Activated naive CD4-positive, alpha-beta T cell treated with anti-CD3 and anti-CD28 coated beads, Interleukin-2, amount 50 U/mL, for 24 hours (primary cell): ENCODE results near the gene MAP4.

Source experiments
- H3K27ac Mint-ChIP-seq: one replicate; pipeline ENCODE4 v1.8.0; 2021; ENCODE audit warnings: mild to moderate bottlenecking, mixed read lengths
- H3K27me3 Mint-ChIP-seq: one replicate; pipeline ENCODE4 v1.8.0; 2021; ENCODE audit warnings: mixed read lengths
- H3K36me3 Mint-ChIP-seq: one replicate; pipeline ENCODE4 v1.8.0; 2021; ENCODE audit warnings: mixed read lengths
- H3K4me1 Mint-ChIP-seq: one replicate; pipeline ENCODE4 v1.8.0; 2021; ENCODE audit warnings: mixed read lengths
- H3K4me3 Mint-ChIP-seq: one replicate; pipeline ENCODE4 v1.8.0; 2021; ENCODE audit warnings: mild to moderate bottlenecking, mixed read lengths
- H3K9me3 Mint-ChIP-seq: one replicate; pipeline ENCODE4 v1.8.0; 2021; ENCODE audit warnings: mixed read lengths

Gene MAP4

DNA sequence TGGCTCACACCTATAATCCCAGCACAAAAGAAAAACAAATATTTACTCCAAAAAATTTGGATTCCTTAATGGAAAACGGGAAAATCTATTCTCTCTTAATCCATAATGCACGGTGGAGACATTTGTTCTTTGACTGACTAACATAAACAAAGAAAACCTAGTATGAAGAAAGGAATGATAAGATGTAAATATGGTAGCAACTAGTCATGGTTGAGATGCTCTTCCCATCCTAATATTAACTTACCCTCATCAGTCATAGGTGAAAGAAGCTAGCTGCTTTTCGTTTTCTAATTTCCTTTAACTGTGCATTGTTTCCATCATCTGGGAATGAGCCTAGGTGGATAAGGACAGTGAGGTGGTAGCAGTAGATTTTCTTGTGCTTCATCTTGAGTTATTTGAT, 22.0 kb downstream of the MAP4 start:
- H3K36me3 Mint-ChIP-seq: peaks cover 8% of the 10 kb centered on the region
- no peaks in the 10 kb centered on the region for H3K27me3 Mint-ChIP-seq
- no peak overlapping the region for H3K27ac Mint-ChIP-seq
- H3K4me1 Mint-ChIP-seq: peaks cover 13% of the 10 kb centered on the region
- H3K4me3 Mint-ChIP-seq: no peak overlapping the region
- H3K9me3 Mint-ChIP-seq: no peaks in the 10 kb centered on the region

- Mint-ChIP-seq H3K9me3 (no peaks in the 10 kb centered on the region), H3K27me3 (no peaks in the 10 kb centered on the region), H3K27ac (no peak overlapping the region), H3K4me3 (no peak overlapping the region), H3K36me3 (peaks cover 6% of the 10 kb centered on the region), H3K4me1 (peaks cover 8% of the 10 kb centered on the region)
Measured at GRCh38 chr3:47991341-47991740, 24.9 kb downstream of the MAP4 start.

DNA sequence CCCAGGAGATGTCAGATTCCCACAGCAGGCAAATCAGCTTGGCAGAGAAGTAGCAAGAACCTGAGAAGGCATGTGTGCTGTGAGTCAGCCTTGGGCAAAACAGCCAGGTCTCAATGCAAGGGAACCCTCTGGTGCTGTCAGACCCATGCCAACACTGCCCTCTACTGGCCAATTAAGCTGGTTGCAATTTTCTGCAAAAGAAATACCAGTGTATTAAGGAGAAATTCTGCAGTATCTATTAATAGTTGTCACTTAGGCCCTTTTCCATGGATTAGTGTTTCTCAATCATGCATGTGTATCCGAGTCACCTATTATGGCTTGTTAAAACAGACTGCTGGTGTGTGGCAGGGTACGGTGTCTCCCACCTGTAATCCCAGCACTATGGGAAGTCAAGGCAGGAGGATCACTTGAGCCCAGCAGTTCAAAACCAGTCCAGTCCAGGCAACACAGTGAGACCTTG, 26.2 kb downstream of the MAP4 start:
- Mint-ChIP-seq H3K36me3 (peaks cover 6% of the 10 kb centered on the region), H3K27me3 (no peaks in the 10 kb centered on the region), H3K4me1 (peaks cover 8% of the 10 kb centered on the region), H3K27ac (no peak overlapping the region), H3K9me3 (no peaks in the 10 kb centered on the region), H3K4me3 (no peak overlapping the region)

DNA sequence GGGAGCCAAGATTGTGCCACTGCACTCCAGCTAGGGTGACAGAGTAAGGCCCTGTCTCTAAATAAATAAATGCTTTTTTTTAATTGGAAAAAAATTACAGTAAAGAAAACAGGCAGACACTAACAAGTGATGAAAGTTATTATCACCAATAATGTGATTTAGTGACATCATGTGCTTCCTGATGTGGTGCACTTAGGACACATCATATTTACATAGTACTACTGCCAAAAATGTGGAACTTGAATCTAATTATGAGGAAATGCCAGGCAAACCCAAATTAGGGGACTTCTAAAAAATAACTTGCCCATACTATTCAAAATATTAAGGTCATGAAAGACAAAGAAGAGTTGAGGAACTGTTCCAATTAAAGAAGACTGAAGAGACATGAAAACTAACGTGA, 30.8 kb downstream of the MAP4 start:
- H3K27ac Mint-ChIP-seq: no peak overlapping the region
- H3K4me3 Mint-ChIP-seq: no peak overlapping the region
- peaks cover 12% of the 10 kb centered on the region for H3K4me1 Mint-ChIP-seq
- H3K36me3 Mint-ChIP-seq: peaks cover 7% of the 10 kb centered on the region
- H3K9me3 Mint-ChIP-seq: no peaks in the 10 kb centered on the region
- no peaks in the 10 kb centered on the region for H3K27me3 Mint-ChIP-seq

DNA sequence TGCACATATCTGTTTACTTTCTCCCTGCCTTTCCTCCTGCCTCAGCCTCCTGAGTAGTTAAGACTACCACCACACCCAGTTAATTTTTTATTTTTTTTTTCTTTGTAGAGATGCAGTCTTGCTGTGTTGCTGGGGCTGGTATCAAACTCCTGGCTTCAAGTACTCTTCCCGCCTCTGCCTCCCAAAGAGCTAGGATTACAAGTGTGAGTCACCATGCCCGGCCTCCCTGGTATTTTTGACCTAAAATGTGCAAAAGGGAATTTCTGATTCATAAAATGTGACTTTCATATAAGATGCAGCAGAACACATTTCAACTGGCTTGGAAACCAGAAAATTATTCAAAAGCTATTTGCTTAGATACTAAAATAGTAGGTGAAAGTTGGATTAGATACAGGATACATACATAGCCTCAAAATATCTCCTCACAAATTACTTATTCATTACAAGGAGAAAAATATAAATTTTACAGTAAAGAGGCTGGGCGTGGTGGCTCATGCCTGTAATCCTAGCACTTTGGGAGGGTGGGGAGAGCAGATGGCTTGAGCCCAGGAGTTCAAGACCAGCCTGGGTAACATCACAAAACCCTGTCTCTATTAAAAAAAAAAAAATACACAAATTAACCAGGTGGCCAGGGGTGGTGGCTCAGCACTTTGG, 32.0 kb downstream of the MAP4 start:
- no peaks in the 10 kb centered on the region for H3K9me3 Mint-ChIP-seq
- H3K4me3 Mint-ChIP-seq: no peak overlapping the region
- peaks cover 4% of the 10 kb centered on the region for H3K4me1 Mint-ChIP-seq
- peaks cover 7% of the 10 kb centered on the region for H3K36me3 Mint-ChIP-seq
- no peak overlapping the region for H3K27ac Mint-ChIP-seq
- H3K27me3 Mint-ChIP-seq: no peaks in the 10 kb centered on the region

- Mint-ChIP-seq H3K4me1 (peaks cover 4% of the 10 kb centered on the region), H3K4me3 (no peak overlapping the region), H3K36me3 (peaks cover 3% of the 10 kb centered on the region), H3K27ac (no peak overlapping the region), H3K27me3 (no peaks in the 10 kb centered on the region), H3K9me3 (no peaks in the 10 kb centered on the region)
Measured at GRCh38 chr3:47980795-47981194, 35.4 kb downstream of the MAP4 start.

DNA sequence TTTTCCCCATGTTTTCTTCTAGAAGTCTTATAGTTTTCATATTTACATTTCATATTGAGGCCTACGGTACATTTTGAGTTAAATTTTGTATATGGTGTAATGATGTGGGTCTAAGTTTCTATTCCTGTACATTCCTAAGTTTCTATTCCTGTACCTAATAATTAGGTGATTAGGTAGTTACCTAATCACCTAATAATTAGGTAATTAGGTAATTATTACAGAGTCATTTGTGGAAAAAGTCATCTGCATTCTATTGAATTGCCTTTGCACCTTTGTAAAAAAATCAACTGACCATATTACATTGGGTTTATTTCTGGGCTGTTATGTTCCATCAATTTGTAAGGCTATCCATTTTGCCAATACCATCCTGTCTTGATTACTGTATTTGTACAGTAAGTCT, 37.1 kb downstream of the MAP4 start:
- no peaks in the 10 kb centered on the region for H3K9me3 Mint-ChIP-seq
- H3K27me3 Mint-ChIP-seq: no peaks in the 10 kb centered on the region
- H3K4me1 Mint-ChIP-seq: peaks cover 2% of the 10 kb centered on the region
- no peak overlapping the region for H3K27ac Mint-ChIP-seq
- H3K36me3 Mint-ChIP-seq: peaks cover 4% of the 10 kb centered on the region
- no peak overlapping the region for H3K4me3 Mint-ChIP-seq

DNA sequence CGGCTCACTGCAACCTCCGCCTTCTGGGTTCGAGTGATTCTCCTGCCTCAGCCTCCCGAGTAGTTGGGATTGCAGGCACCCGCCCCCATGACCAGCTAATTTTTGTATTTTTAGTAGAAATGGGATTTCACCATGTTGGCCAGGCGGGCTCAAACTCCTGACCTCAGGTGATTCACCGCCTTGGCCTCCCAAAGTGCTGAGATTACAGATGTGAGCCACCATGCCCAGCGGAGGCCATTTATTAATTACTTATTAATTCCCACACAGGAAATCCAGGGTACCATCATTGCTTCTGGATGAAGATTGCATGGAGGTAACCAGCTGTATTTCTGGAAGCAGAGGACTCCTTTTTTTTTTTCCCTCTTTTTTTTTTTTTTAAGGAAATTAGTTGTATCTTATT, 37.8 kb downstream of the MAP4 start:
- H3K4me3 Mint-ChIP-seq: no peak overlapping the region
- no peaks in the 10 kb centered on the region for H3K27me3 Mint-ChIP-seq
- H3K4me1 Mint-ChIP-seq: no peaks in the 10 kb centered on the region

DNA sequence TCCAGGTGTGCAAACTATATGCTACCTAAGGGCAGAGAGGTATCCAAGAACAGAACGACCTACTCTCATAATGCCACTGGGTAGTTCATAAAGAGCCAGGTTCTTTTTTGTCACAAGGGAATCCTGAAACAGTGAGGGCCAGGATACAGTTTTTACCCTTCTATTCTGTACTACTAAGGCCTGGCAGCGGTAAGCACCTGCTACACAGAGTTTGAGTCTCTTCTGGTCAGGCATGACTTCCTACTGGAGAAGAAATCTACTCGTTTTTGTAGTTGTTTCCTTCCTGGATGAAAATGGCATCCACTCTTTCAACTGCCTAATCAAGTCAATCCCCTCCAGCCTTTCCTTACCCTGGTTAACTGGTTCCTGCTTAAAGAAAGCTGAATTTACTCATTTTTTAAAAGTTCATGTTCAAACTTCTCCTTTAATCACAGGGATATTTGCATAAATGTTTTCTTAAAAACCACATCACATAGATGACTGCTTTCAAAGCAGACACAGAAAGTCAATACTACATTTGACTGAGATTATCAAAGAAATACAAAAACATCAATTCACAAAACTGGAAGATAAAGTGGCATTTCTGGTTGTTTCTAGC, 40.0 kb downstream of the MAP4 start:
- Mint-ChIP-seq H3K4me1 (no peaks in the 10 kb centered on the region), H3K9me3 (no peaks in the 10 kb centered on the region), H3K27me3 (no peaks in the 10 kb centered on the region), H3K4me3 (no peak overlapping the region), H3K27ac (no peak overlapping the region), H3K36me3 (peaks cover 4% of the 10 kb centered on the region)

More for the DNA sequence above, 37.8 kb downstream of the MAP4 start:
- no peak overlapping the region for H3K27ac Mint-ChIP-seq
- no peaks in the 10 kb centered on the region for H3K9me3 Mint-ChIP-seq
- H3K36me3 Mint-ChIP-seq: peaks cover 4% of the 10 kb centered on the region

GRCh38 chr3:47974974-47975470, 41.2 kb downstream of the MAP4 start:
- Mint-ChIP-seq H3K36me3 (peaks cover 4% of the 10 kb centered on the region), H3K9me3 (no peaks in the 10 kb centered on the region), H3K4me1 (no peaks in the 10 kb centered on the region), H3K4me3 (no peak overlapping the region), H3K27me3 (no peaks in the 10 kb centered on the region), H3K27ac (no peak overlapping the region)

GRCh38 chr3:47971081-47971480, 45.1 kb downstream of the MAP4 start:
- no peaks in the 10 kb centered on the region for H3K9me3 Mint-ChIP-seq
- H3K4me1 Mint-ChIP-seq: peaks cover 5% of the 10 kb centered on the region
- H3K4me3 Mint-ChIP-seq: no peak overlapping the region

DNA sequence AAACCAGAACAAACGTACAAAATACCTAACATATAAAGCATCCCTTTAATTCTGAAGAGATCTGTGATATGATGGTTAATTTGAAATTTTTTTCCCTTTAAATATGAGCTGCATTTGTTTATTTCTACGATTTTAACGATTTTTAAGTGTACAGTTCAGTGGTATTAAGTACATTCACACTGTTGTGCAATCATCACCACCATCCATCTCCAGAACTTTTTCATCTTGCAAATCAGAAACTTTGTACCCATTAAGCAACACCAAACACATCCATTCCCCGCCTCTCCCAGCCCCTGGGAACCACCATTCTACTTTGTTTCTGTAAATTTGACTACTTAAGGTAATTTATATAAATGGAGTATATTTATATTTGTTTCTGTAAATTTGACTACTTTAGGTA, 51.5 kb downstream of the MAP4 start:
- Mint-ChIP-seq H3K27ac (peak overlapping the region; percentile 48), H3K36me3 (peaks cover 3% of the 10 kb centered on the region), H3K4me1 (peaks cover 44% of the 10 kb centered on the region), H3K4me3 (no peak overlapping the region), H3K27me3 (no peaks in the 10 kb centered on the region), H3K9me3 (no peaks in the 10 kb centered on the region)

More at GRCh38 chr3:47971081-47971480, 45.1 kb downstream of the MAP4 start:
- no peaks in the 10 kb centered on the region for H3K27me3 Mint-ChIP-seq
- no peak overlapping the region for H3K27ac Mint-ChIP-seq
- peaks cover 2% of the 10 kb centered on the region for H3K36me3 Mint-ChIP-seq

GRCh38 chr3:47961815-47962606, 54.2 kb downstream of the MAP4 start:
- peaks cover 3% of the 10 kb centered on the region for H3K36me3 Mint-ChIP-seq
- H3K9me3 Mint-ChIP-seq: no peaks in the 10 kb centered on the region
- peak overlapping the region; percentile 2 for H3K27ac Mint-ChIP-seq
- peaks cover 39% of the 10 kb centered on the region for H3K4me1 Mint-ChIP-seq
- H3K4me3 Mint-ChIP-seq: peak overlapping the region; percentile 48
- H3K27me3 Mint-ChIP-seq: no peaks in the 10 kb centered on the region

DNA sequence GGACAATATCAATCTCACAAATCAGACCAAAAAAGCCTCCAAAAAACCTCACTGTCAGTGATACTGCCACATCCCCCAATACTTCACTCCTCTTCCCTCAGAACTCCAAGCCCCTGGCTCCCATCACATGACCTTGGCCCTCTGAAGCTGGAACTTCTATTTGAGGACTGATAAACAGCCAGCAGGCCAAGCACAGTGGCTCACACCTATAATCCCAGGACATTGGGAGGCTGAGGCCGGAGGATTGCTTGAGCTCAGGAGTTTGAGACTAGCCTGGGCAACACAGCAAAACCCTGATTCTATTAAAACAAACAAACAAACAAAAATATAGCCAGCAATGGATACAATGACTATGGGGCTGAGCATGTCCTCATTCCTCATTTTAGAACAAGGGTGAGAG, 55.2 kb downstream of the MAP4 start:
- H3K4me1 Mint-ChIP-seq: peaks cover 39% of the 10 kb centered on the region
- no peak overlapping the region for H3K4me3 Mint-ChIP-seq
- no peak overlapping the region for H3K27ac Mint-ChIP-seq
- peaks cover 5% of the 10 kb centered on the region for H3K36me3 Mint-ChIP-seq
- no peaks in the 10 kb centered on the region for H3K9me3 Mint-ChIP-seq
- H3K27me3 Mint-ChIP-seq: no peaks in the 10 kb centered on the region

DNA sequence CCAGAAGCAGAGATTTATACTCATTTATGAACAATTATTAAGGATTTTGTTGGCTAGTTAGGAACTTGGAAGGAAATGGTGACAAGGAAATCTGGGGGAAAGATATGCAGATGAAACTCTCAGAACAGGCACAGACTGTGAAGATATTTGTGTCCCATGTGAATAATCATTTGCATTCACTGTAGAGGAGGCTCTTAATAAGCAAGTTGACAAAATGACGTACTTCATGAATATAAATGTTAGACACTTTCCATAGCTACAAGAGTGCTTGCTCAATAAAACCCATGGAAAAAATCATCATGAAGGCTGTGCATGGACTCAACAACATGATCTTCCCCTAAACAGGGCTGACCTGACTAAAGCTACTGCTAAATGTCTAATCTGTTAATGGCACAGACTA, 59.7 kb downstream of the MAP4 start:
- H3K9me3 Mint-ChIP-seq: no peaks in the 10 kb centered on the region

GRCh38 chr3:47954567-47954966, 61.6 kb downstream of the MAP4 start:
- Mint-ChIP-seq H3K4me1 (no peaks in the 10 kb centered on the region), H3K4me3 (no peak overlapping the region), H3K9me3 (no peaks in the 10 kb centered on the region), H3K27me3 (no peaks in the 10 kb centered on the region), H3K36me3 (peaks cover 3% of the 10 kb centered on the region), H3K27ac (no peak overlapping the region)

More for the DNA sequence above, 59.7 kb downstream of the MAP4 start:
- Mint-ChIP-seq H3K27me3 (no peaks in the 10 kb centered on the region), H3K4me3 (no peak overlapping the region), H3K4me1 (peaks cover 14% of the 10 kb centered on the region), H3K27ac (no peak overlapping the region), H3K36me3 (peaks cover 5% of the 10 kb centered on the region)
